Suprapubic skin (tissue), 4 donors: ENCODE results near the gene PAGR1. TPM values are rescaled to one million over a fixed set of nuclear protein-coding genes. Genes with fewer than 3 reads are reported as not detected.
"Not testable (repeated sequence)": the region's sequence is repeated elsewhere in the genome, so short reads cannot be mapped to it uniquely, and the experiment has no call there.

Experiments used
- DNase-seq, 2 donors: peaks; one replicate each; pipeline ENCODE4 v3.0.0-alpha.2; 2019; ENCODE audit warnings: low spot score in 2 of 2
- H3K27ac ChIP-seq: fragments of 200-600 bp; sonication (generic); one replicate; pipeline ENCODE4 v1.5.1; 2019
- H3K27me3 ChIP-seq: fragments of 200-600 bp; sonication (generic); one replicate; pipeline ENCODE4 v1.5.1; 2019
- H3K36me3 ChIP-seq: fragments of 200-600 bp; sonication (generic); one replicate; pipeline ENCODE4 v1.5.1; 2019
- H3K4me1 ChIP-seq: fragments of 200-600 bp; sonication (generic); one replicate; pipeline ENCODE4 v1.5.1; 2019
- H3K4me3 ChIP-seq: fragments of 200-600 bp; sonication (generic); one replicate; pipeline ENCODE4 v1.5.1; 2019; ENCODE audit warnings: mild to moderate bottlenecking
- H3K9me3 ChIP-seq: fragments of 200-600 bp; sonication (generic); one replicate; pipeline ENCODE4 v1.5.1; 2019
- CTCF ChIP-seq, 2 donors: fragments of 200-600 bp in 1 of 2; fragments of 450-650 bp in 1 of 2; sonication (generic) in 1 of 2; IDR thresholded peaks; one replicate each; pipeline ENCODE4 v1.5.1; 2016 to 2019; ENCODE audit warnings: antibody characterized with exemption in 2 of 2, mild to moderate bottlenecking in 1 of 2, moderate library complexity in 1 of 2
- EP300 ChIP-seq: sonication (generic); formaldehyde crosslinking; IDR thresholded peaks from one replicate; pipeline ENCODE4 v1.6.1; 2017; ENCODE audit warnings: antibody characterized with exemption
- POLR2A ChIP-seq, 2 donors: fragments of 450-650 bp; IDR thresholded peaks; one replicate each; pipeline ENCODE4 v1.6.1; 2017; ENCODE audit warnings: antibody characterized with exemption in 2 of 2, mild to moderate bottlenecking in 2 of 2, moderate library complexity in 2 of 2
- WGBS: methylation state at CpG from one replicate; pipeline ENCODE4 v1.1.5; 2018; 5-methylcytosine and 5-hydroxymethylcytosine counted together
- total RNA-seq, 4 donors: library from RNA; depleted of rRNA; stranded (reverse); fragments of >200 nt; gene quantifications; one replicate each; pipeline ENCODE4 v1.1.0, GENCODE V29; 2016

The PAGR1 gene
- total RNA-seq, 4 donors from 2014 or later: 23.3 to 35.2 (median 23.8) TPM

DNA sequence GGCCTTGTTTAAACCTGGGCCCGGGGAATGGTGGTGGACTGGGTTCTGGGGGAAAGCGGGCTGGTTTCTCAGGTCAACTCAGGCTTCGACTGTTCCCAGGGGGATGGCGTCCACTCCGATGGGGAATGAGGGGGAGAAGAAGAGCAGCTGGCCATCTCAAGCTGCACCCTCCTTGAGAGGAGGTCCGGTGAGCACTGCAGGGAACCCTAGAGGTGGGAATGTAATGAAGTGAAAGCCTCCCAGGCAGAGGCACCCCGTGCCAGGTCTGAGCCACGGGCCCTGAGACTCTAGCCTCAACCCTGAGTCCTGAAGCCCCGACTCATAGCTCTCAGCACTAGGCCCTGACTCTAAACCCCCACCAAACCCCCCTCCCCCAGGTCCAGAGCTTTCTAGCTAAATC, 48.3 kb downstream of the PAGR1 start:
- TF ChIP-seq POLR2A (IDR thresholded peaks at IDR 0.05): no peak
- no peak for DNase-seq
- Histone ChIP-seq H3K4me3 (no peak overlapping the region), H3K9me3 (no peaks in the 10 kb centered on the region), H3K27ac (no peak overlapping the region), H3K36me3 (peaks cover 19% of the 10 kb centered on the region), H3K27me3 (no peaks in the 10 kb centered on the region), H3K4me1 (peaks cover 22% of the 10 kb centered on the region)
- WGBS: 84% methylated on average over 7 of the region's 9 CpGs

DNA sequence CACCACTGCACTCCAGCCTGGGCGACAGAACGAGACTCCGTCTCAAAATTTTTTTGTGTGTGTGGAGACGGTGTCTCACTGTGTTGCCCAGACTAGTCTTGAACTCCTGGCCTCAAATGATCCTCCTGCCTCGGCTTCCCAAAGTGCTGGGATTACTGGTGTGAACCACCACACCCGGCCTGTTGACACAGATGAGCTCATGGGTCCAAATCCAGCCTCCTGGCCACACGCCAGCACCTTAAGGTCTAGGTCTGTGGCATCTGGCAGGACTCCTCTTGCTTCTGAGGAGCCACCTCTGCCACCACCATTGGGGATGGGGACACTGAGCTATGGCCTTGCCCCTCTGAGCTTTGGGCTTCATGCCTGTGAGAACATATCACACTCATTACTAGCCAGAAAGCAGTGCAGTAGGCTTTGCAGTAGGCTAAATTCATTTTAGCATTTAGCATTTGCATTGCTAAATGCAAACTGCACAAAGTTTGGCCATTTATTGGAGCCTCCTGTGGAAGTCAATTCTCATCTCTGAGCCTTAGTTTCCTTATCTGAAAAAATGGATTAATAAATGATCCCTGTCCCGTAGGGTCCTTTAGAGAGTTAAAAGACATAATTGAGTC, 52.6 kb downstream of the PAGR1 start:
- no peaks in the 10 kb centered on the region for H3K36me3 ChIP-seq
- 68% methylated on average over 8 of the region's 8 CpGs for WGBS
- no peak overlapping the region for H3K4me3 ChIP-seq
- no peak overlapping the region for H3K27ac ChIP-seq
- no peaks in the 10 kb centered on the region for H3K27me3 ChIP-seq
- no peak for DNase-seq
- no peak for TF ChIP-seq CTCF (IDR thresholded peaks at IDR 0.05)
- no peak for TF ChIP-seq EP300
- peaks cover 3% of the 10 kb centered on the region for H3K4me1 ChIP-seq
- no peaks in the 10 kb centered on the region for H3K9me3 ChIP-seq

DNA sequence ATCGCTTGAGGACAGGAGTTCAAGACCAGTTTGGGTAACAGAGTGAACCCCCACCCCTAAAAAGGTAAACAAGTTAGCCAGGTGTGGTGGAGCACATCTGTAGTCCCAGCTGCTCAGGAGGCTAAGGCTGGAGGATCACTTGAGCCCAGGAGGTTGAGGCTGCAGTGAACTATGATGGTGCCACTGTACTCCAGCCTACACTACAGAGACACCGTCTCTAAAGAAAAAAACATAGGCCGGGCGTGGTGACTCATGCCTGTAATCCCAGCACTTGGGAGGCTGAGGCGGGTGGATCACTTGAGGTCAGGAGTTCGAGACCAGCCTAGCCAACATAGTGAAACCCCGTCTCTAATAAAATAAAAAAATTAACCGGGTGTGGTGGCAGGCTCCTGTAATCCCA, 53.1 kb downstream of the PAGR1 start:
- not testable (repeated sequence) for DNase-seq, H3K27me3 ChIP-seq, H3K9me3 ChIP-seq, H3K4me3 ChIP-seq, H3K27ac ChIP-seq, H3K4me1 ChIP-seq, H3K36me3 ChIP-seq
- WGBS: 79% methylated on average over 8 of the region's 8 CpGs

Other genes starting within 250 kb of the PAGR1 start
- gene SPN, start 152.9 kb upstream of the PAGR1 start, total RNA-seq: 1 to 10 TPM; 2.2 to 6.3 (median 4.7) TPM
- gene QPRT, start 137.0 kb upstream of the PAGR1 start, total RNA-seq: 1 to 10 TPM; 2.2 to 5.5 (median 3.5) TPM
- 1 to 10 TPM in 1 of 4 donors, under 1 TPM in 1, not detected in 2; 0.34 to 1.1 TPM for gene C16orf54, start 70.2 kb upstream of the PAGR1 start, total RNA-seq
- under 1 TPM in 1 of 4 donors, not detected in 3; 0.89 TPM for gene ZG16, start 37.9 kb upstream of the PAGR1 start, total RNA-seq
- 10 to 100 TPM; 42.8 to 65.7 (median 55.1) TPM for gene KIF22, start 25.4 kb upstream of the PAGR1 start, total RNA-seq
- 100 to 1,000 TPM in 3 of 4 donors, 10 to 100 TPM in 1; 98.4 to 180 (median 125) TPM for gene MAZ, start 9.6 kb upstream of the PAGR1 start, total RNA-seq
- gene PRRT2, start 4.0 kb upstream of the PAGR1 start, total RNA-seq: 1 to 10 TPM in 3 of 4 donors, not detected in 1; 1.1 to 6.8 (median 3.7) TPM
- 100 to 1,000 TPM in 1 of 4 donors, 10 to 100 TPM in 3; 54.9 to 104 (median 68.1) TPM for gene MVP, start 4.3 kb downstream of the PAGR1 start, total RNA-seq
- gene CDIPT, start 47.1 kb downstream of the PAGR1 start, total RNA-seq: 100 to 1,000 TPM in 1 of 4 donors, 10 to 100 TPM in 3; 68.7 to 112 (median 96.7) TPM
- gene SEZ6L2, start 83.4 kb downstream of the PAGR1 start, total RNA-seq: 1 to 10 TPM in 3 of 4 donors, under 1 TPM in 1; 0.98 to 2.9 (median 1.2) TPM
- gene ASPHD1, start 84.3 kb downstream of the PAGR1 start, total RNA-seq: under 1 TPM in 1 of 4 donors, not detected in 3; 0.34 TPM
- gene KCTD13, start 110.1 kb downstream of the PAGR1 start, total RNA-seq: 10 to 100 TPM; 20.3 to 43.9 (median 32.0) TPM
- gene TMEM219, start 145.9 kb downstream of the PAGR1 start, total RNA-seq: 100 to 1,000 TPM in 3 of 4 donors, 10 to 100 TPM in 1; 78.0 to 109 (median 106) TPM
- 10 to 100 TPM; 29.1 to 54.4 (median 39.1) TPM for gene TAOK2, start 157.7 kb downstream of the PAGR1 start, total RNA-seq
- 10 to 100 TPM; 14.6 to 29.3 (median 21.7) TPM for gene HIRIP3, start 179.5 kb downstream of the PAGR1 start, total RNA-seq
- gene INO80E, start 180.1 kb downstream of the PAGR1 start, total RNA-seq: 10 to 100 TPM; 48.2 to 58.7 (median 51.0) TPM
- gene DOC2A, start 194.9 kb downstream of the PAGR1 start, total RNA-seq: under 1 TPM in 1 of 4 donors, not detected in 3; 0.42 TPM
- not detected for gene C16orf92, start 207.0 kb downstream of the PAGR1 start, total RNA-seq
- 1 to 10 TPM in 1 of 4 donors, under 1 TPM in 1, not detected in 2; 0.81 to 1.4 TPM for gene TLCD3B, start 215.1 kb downstream of the PAGR1 start, total RNA-seq
- gene ALDOA, start 249.6 kb downstream of the PAGR1 start, total RNA-seq: 100 to 1,000 TPM; 794 to 967 (median 870) TPM